SK-N-SH treated with all-trans-retinoic acid at 6 μM for 48 hours (cell line): ENCODE data around the gene NRXN3.

ENCODE experiments used
- ATAC-seq: fragments of 200-7000 bp; cut with Tn5 transposase; 3 replicates; pipeline ENCODE4 v1.9.1; 2020; ENCODE audit warnings: mild to moderate bottlenecking, moderate library complexity
- ARNTL ChIP-seq: fragments of 450-650 bp; formaldehyde crosslinking; IDR thresholded peaks from 2 replicates; pipeline ENCODE4 v1.5.0; 2020; ENCODE audit warnings: low read depth, mild to moderate bottlenecking, moderate library complexity, borderline replicate concordance
- BACH2 ChIP-seq: fragments of 250-450 bp; sonication (Bioruptor Pico); IDR thresholded peaks from 2 replicates; pipeline ENCODE4 v1.9.0; 2021; ENCODE audit warnings: mild to moderate bottlenecking, borderline replicate concordance
- CSDC2 ChIP-seq: fragments of 250-450 bp; sonication (Bioruptor Pico); IDR thresholded peaks from 2 replicates; pipeline ENCODE4 v1.5.0; 2020; ENCODE audit warnings: mild to moderate bottlenecking, moderate library complexity
- ESRRG ChIP-seq: fragments of 250-450 bp; sonication (Bioruptor Pico); IDR thresholded peaks from 2 replicates; pipeline ENCODE4 v1.6.1; 2021; ENCODE audit warnings: mild to moderate bottlenecking
- GLIS3 ChIP-seq: fragments of 250-450 bp; sonication (Bioruptor Pico); IDR thresholded peaks from 2 replicates; pipeline ENCODE4 v1.5.0; 2020; ENCODE audit warnings: mild to moderate bottlenecking, moderate library complexity
- ISL1 ChIP-seq: fragments of 250-450 bp; sonication (Bioruptor Pico); IDR thresholded peaks from 2 replicates; pipeline ENCODE4 v2.1.2; 2022; ENCODE audit warnings: mild to moderate bottlenecking, moderate library complexity
- OSR1 ChIP-seq: fragments of 250-450 bp; sonication (Bioruptor Pico); IDR thresholded peaks from 2 replicates; pipeline ENCODE4 v1.8.0; 2022; ENCODE audit warnings: moderate library complexity, mild to moderate bottlenecking, inconsistent platforms
- PPARA ChIP-seq: fragments of 250-450 bp; sonication (Bioruptor Pico); IDR thresholded peaks from 2 replicates; pipeline ENCODE4 v1.5.0; 2020; ENCODE audit warnings: mild to moderate bottlenecking, borderline replicate concordance
- RARB ChIP-seq: fragments of 250-450 bp; sonication (Bioruptor Pico); IDR thresholded peaks from 2 replicates; pipeline ENCODE4 v1.8.0; 2021; ENCODE audit warnings: mild to moderate bottlenecking, moderate library complexity
- SNAI2 ChIP-seq: fragments of 250-450 bp; sonication (Bioruptor Pico); IDR thresholded peaks from 2 replicates; pipeline ENCODE4 v1.5.0; 2020; ENCODE audit warnings: mild to moderate bottlenecking, moderate library complexity
- TCF4 ChIP-seq: fragments of 250-450 bp; sonication (Bioruptor Pico); IDR thresholded peaks from 2 replicates; pipeline ENCODE4 v1.8.0; 2021; ENCODE audit warnings: mild to moderate bottlenecking, moderate library complexity, borderline replicate concordance
- TOX ChIP-seq: fragments of 250-450 bp; sonication (Bioruptor Pico); IDR thresholded peaks from 2 replicates; pipeline ENCODE4 v1.8.0; 2021; ENCODE audit warnings: mild to moderate bottlenecking, moderate library complexity, borderline replicate concordance
- ZC3H10 ChIP-seq: fragments of 250-450 bp; sonication (Bioruptor Pico); IDR thresholded peaks from 2 replicates; pipeline ENCODE4 v1.5.1; 2021; ENCODE audit warnings: mild to moderate bottlenecking, moderate library complexity
- ZFP3 ChIP-seq: fragments of 250-450 bp; sonication (Bioruptor Pico); IDR thresholded peaks from 2 replicates; pipeline ENCODE4 v1.5.0; 2020; ENCODE audit warnings: mild to moderate bottlenecking, moderate library complexity
- ZNF565 ChIP-seq: fragments of 450-650 bp; formaldehyde crosslinking; conservative IDR thresholded peaks from 2 replicates; pipeline ENCODE4 v1.5.0; 2020; ENCODE audit warnings: low read depth, mild to moderate bottlenecking, moderate library complexity
- ZNF70 ChIP-seq: fragments of 450-650 bp; formaldehyde crosslinking; IDR thresholded peaks from 2 replicates; pipeline ENCODE4 v1.5.0; 2020; ENCODE audit warnings: mild to moderate bottlenecking, moderate library complexity
- ZNF8 ChIP-seq: fragments of 450-650 bp; formaldehyde crosslinking; IDR thresholded peaks from 2 replicates; pipeline ENCODE4 v1.5.0; 2020; ENCODE audit warnings: mild to moderate bottlenecking, moderate library complexity
- TF ChIP-seq, protein P1 (sequence below): fragments of 250-450 bp; sonication (Bioruptor Pico); IDR thresholded peaks from 2 replicates; pipeline ENCODE4 v1.5.0; 2020; ENCODE audit warnings: mild to moderate bottlenecking, moderate library complexity
- TF ChIP-seq, protein P2 (sequence below): fragments of 250-450 bp; sonication (Bioruptor Pico); IDR thresholded peaks from 2 replicates; pipeline ENCODE4 v1.5.1; 2021; ENCODE audit warnings: mild to moderate bottlenecking, moderate library complexity
- TF ChIP-seq, protein P3 (sequence below): fragments of 250-450 bp; sonication (Bioruptor Pico); IDR thresholded peaks from 2 replicates; pipeline ENCODE4 v1.8.0; 2020; ENCODE audit warnings: mild to moderate bottlenecking, moderate library complexity, borderline replicate concordance
- TF ChIP-seq, protein P4 (sequence below): fragments of 250-450 bp; sonication (Bioruptor Pico); IDR thresholded peaks from 2 replicates; pipeline ENCODE4 v1.5.1; 2020; ENCODE audit warnings: low read depth, mild to moderate bottlenecking, moderate library complexity
- TF ChIP-seq, protein P5 (sequence below): fragments of 250-450 bp; sonication (Bioruptor Pico); IDR thresholded peaks from 2 replicates; pipeline ENCODE4 v1.8.0; 2021; ENCODE audit warnings: low read depth, mild to moderate bottlenecking, moderate library complexity, borderline replicate concordance

The NRXN3 gene

DNA sequence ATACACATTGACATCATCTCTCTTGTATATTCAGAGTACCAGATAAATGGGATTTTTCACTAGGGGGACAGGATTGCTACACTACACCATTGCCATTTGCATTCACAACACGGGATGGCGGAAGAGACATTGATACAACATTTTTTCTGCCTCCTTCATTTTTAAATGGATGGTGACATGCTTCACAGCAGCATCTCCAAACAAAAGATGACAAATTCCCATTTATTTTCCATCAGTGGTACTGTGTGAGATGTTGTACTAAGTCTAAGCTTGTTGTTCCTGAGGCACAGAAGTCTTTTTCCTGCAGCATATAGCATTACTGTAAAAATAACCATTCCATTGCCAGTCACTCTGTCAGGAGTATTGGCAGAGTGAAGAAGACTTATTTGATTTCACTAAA is 912.7 kb downstream of the NRXN3 start (continued):
- no peak for TF ChIP-seq ARNTL (CRISPR knock-in tag)
- no peak for TF ChIP-seq ISL1 (CRISPR knock-in tag)
- no peak for TF ChIP-seq GLIS3 (CRISPR knock-in tag)
- TF ChIP-seq PPARA (CRISPR knock-in tag) = no peak
- TF ChIP-seq RARB (CRISPR knock-in tag) = no peak
- TF ChIP-seq, all 23 proteins: peak for 0

DNA sequence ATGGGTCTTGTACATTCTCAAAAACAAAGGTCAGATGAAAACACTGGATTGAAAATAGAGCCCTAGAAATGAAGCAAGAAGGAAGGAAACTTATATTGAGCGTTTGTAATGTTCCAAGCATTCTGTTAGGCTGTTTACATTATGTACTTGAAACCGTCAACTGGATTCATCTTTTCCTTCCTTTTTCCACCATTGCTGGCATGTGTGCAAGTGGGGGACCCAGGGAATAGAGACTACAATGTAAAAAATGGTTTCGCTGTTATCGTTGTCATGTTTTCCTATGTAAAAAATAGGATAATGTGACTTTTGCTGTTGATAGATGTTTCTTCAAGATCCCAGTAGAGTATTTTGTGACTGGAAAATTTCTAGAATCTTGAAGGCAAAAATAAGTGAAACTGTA is 913.2 kb downstream of the NRXN3 start:
- no peak for TF ChIP-seq ZNF8
- no peak for ATAC-seq

DNA sequence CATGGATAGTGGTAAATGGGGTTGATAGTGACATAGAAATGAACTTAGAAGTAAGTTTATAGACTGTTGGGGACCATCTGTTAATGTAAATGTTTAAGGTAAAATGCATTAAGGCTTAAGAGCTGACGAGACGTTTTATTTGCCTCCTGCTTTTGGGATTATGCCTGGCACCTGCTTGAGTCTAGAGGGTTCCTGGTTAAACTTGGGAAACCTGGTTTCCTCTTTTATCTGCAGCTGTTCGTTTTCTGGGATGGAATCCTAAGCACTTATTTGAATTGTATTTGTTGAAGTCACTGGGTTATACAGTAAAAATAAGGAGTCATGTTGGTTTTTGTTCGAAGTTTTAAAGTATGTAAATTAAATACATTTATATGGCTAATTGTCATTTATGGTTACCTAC is 914.7 kb downstream of the NRXN3 start:
- ATAC-seq = no peak
- TF ChIP-seq, protein P1, sequence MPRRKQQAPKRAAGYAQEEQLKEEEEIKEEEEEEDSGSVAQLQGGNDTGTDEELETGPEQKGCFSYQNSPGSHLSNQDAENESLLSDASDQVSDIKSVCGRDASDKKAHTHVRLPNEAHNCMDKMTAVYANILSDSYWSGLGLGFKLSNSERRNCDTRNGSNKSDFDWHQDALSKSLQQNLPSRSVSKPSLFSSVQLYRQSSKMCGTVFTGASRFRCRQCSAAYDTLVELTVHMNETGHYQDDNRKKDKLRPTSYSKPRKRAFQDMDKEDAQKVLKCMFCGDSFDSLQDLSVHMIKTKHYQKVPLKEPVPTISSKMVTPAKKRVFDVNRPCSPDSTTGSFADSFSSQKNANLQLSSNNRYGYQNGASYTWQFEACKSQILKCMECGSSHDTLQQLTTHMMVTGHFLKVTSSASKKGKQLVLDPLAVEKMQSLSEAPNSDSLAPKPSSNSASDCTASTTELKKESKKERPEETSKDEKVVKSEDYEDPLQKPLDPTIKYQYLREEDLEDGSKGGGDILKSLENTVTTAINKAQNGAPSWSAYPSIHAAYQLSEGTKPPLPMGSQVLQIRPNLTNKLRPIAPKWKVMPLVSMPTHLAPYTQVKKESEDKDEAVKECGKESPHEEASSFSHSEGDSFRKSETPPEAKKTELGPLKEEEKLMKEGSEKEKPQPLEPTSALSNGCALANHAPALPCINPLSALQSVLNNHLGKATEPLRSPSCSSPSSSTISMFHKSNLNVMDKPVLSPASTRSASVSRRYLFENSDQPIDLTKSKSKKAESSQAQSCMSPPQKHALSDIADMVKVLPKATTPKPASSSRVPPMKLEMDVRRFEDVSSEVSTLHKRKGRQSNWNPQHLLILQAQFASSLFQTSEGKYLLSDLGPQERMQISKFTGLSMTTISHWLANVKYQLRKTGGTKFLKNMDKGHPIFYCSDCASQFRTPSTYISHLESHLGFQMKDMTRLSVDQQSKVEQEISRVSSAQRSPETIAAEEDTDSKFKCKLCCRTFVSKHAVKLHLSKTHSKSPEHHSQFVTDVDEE (CRISPR knock-in tag) = no peak
- no peak for TF ChIP-seq PPARA (CRISPR knock-in tag)
- TF ChIP-seq GLIS3 (CRISPR knock-in tag) = no peak
- TF ChIP-seq, all 23 proteins: peak for 0

DNA sequence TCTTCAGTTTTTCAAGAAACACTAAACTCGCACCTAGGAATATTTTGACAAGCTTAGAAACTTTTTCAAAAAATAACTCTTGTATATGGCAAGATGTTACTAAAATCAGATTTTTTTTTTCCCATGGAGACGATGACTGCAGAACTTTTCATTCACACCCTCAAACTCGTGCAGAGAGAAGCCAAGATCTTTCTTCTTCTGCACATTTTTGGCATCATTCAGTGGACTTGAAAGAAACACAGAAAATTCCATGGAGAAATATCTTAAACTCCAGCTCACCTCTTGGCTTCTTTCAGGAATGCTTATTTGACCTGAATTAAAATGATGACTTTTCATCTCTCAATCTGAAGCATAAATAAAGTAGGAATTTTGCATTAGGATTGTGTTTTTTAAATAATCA is 919.4 kb downstream of the NRXN3 start:
- TF ChIP-seq, protein P2, sequence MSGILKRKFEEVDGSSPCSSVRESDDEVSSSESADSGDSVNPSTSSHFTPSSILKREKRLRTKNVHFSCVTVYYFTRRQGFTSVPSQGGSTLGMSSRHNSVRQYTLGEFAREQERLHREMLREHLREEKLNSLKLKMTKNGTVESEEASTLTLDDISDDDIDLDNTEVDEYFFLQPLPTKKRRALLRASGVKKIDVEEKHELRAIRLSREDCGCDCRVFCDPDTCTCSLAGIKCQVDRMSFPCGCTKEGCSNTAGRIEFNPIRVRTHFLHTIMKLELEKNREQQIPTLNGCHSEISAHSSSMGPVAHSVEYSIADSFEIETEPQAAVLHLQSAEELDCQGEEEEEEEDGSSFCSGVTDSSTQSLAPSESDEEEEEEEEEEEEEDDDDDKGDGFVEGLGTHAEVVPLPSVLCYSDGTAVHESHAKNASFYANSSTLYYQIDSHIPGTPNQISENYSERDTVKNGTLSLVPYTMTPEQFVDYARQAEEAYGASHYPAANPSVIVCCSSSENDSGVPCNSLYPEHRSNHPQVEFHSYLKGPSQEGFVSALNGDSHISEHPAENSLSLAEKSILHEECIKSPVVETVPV (CRISPR knock-in tag) = no peak
- TF ChIP-seq, protein P3, sequence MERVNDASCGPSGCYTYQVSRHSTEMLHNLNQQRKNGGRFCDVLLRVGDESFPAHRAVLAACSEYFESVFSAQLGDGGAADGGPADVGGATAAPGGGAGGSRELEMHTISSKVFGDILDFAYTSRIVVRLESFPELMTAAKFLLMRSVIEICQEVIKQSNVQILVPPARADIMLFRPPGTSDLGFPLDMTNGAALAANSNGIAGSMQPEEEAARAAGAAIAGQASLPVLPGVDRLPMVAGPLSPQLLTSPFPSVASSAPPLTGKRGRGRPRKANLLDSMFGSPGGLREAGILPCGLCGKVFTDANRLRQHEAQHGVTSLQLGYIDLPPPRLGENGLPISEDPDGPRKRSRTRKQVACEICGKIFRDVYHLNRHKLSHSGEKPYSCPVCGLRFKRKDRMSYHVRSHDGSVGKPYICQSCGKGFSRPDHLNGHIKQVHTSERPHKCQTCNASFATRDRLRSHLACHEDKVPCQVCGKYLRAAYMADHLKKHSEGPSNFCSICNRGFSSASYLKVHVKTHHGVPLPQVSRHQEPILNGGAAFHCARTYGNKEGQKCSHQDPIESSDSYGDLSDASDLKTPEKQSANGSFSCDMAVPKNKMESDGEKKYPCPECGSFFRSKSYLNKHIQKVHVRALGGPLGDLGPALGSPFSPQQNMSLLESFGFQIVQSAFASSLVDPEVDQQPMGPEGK = no peak
- TF ChIP-seq, protein P4, sequence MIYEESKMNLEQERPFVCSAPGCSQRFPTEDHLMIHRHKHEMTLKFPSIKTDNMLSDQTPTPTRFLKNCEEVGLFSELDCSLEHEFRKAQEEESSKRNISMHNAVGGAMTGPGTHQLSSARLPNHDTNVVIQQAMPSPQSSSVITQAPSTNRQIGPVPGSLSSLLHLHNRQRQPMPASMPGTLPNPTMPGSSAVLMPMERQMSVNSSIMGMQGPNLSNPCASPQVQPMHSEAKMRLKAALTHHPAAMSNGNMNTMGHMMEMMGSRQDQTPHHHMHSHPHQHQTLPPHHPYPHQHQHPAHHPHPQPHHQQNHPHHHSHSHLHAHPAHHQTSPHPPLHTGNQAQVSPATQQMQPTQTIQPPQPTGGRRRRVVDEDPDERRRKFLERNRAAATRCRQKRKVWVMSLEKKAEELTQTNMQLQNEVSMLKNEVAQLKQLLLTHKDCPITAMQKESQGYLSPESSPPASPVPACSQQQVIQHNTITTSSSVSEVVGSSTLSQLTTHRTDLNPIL (CRISPR knock-in tag) = no peak
- TF ChIP-seq ISL1 (CRISPR knock-in tag) (no peak), ZNF8 (no peak), ZFP3 (no peak), ZNF70 (CRISPR knock-in tag) (no peak), TCF4 (CRISPR knock-in tag) (no peak), BACH2 (CRISPR knock-in tag) (no peak), CSDC2 (CRISPR knock-in tag) (no peak), GLIS3 (CRISPR knock-in tag) (no peak), ARNTL (CRISPR knock-in tag) (no peak), TOX (CRISPR knock-in tag) (no peak), PPARA (CRISPR knock-in tag) (no peak), OSR1 (no peak), SNAI2 (no peak), ESRRG (no peak), ZC3H10 (CRISPR knock-in tag) (no peak), ZNF565 (CRISPR knock-in tag) (no peak)
- TF ChIP-seq, protein P5, sequence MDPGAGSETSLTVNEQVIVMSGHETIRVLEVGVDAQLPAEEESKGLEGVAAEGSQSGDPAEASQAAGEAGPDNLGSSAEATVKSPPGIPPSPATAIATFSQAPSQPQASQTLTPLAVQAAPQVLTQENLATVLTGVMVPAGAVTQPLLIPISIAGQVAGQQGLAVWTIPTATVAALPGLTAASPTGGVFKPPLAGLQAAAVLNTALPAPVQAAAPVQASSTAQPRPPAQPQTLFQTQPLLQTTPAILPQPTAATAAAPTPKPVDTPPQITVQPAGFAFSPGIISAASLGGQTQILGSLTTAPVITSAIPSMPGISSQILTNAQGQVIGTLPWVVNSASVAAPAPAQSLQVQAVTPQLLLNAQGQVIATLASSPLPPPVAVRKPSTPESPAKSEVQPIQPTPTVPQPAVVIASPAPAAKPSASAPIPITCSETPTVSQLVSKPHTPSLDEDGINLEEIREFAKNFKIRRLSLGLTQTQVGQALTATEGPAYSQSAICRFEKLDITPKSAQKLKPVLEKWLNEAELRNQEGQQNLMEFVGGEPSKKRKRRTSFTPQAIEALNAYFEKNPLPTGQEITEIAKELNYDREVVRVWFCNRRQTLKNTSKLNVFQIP (CRISPR knock-in tag) = no peak
- ATAC-seq = no peak
